Stimulated activated CD4-positive, alpha-beta T cell treated with anti-CD3 and anti-CD28 coated beads, TNF-alpha, amount 100 ng/mL, for 48 hours (primary cell): ENCODE data around the gene COL28A1.
"Not testable (repeated sequence)": the region's sequence is repeated elsewhere in the genome, so short reads cannot be mapped to it uniquely, and the experiment has no call there.

Experiments used
- DNase-seq, 3 donors: peaks; one replicate each; pipeline ENCODE4 v3.0.0-alpha.2; 2020; ENCODE audit warnings: low read depth in 3 of 3

The COL28A1 gene

GRCh38 chr7:7519056-7519455, 16.6 kb downstream of the COL28A1 start:
- DNase-seq = no peak

GRCh38 chr7:7517754-7518153, 17.9 kb downstream of the COL28A1 start:
- DNase-seq = no peak

GRCh38 chr7:7516662-7517061, 19.0 kb downstream of the COL28A1 start:
- DNase-seq = no peak

- DNase-seq = no peak
Observed at GRCh38 chr7:7516156-7516555, 19.5 kb downstream of the COL28A1 start.

GRCh38 chr7:7512861-7513597, 22.6 kb downstream of the COL28A1 start:
- DNase-seq = no peak

GRCh38 chr7:7510794-7511193, 24.9 kb downstream of the COL28A1 start:
- DNase-seq = no peak

GRCh38 chr7:7505915-7506314, 29.8 kb downstream of the COL28A1 start:
- DNase-seq = no peak

- no peak for DNase-seq
Observed at GRCh38 chr7:7504910-7505704, 30.6 kb downstream of the COL28A1 start.

GRCh38 chr7:7499892-7500291, 35.8 kb downstream of the COL28A1 start:
- no peak for DNase-seq

- no peak for DNase-seq
Observed at GRCh38 chr7:7498856-7499255, 36.8 kb downstream of the COL28A1 start.

- DNase-seq = no peak
Observed at GRCh38 chr7:7496311-7496710, 39.4 kb downstream of the COL28A1 start.

GRCh38 chr7:7495171-7495570, 40.5 kb downstream of the COL28A1 start:
- DNase-seq = no peak

GRCh38 chr7:7491044-7491443, 44.6 kb downstream of the COL28A1 start:
- no peak for DNase-seq

GRCh38 chr7:7490003-7490402, 45.7 kb downstream of the COL28A1 start:
- DNase-seq = no peak

- DNase-seq = no peak
Observed at GRCh38 chr7:7489546-7489945, 46.1 kb downstream of the COL28A1 start.

GRCh38 chr7:7486362-7486761, 49.3 kb downstream of the COL28A1 start:
- no peak for DNase-seq

GRCh38 chr7:7484072-7484471, 51.6 kb downstream of the COL28A1 start:
- DNase-seq = no peak

GRCh38 chr7:7481802-7482201, 53.9 kb downstream of the COL28A1 start:
- DNase-seq = no peak

- no peak for DNase-seq
Observed at GRCh38 chr7:7479275-7479805, 56.3 kb downstream of the COL28A1 start.

GRCh38 chr7:7478569-7478968, 57.1 kb downstream of the COL28A1 start:
- no peak for DNase-seq

- DNase-seq = not testable (repeated sequence)
Observed at GRCh38 chr7:7477641-7478040, 58.0 kb downstream of the COL28A1 start.

GRCh38 chr7:7476381-7476780, 59.3 kb downstream of the COL28A1 start:
- DNase-seq = no peak

- no peak for DNase-seq
Observed at GRCh38 chr7:7475601-7476000, 60.1 kb downstream of the COL28A1 start.
